H9 (cell line): ENCODE data around the gene COL23A1. TPM values are rescaled to one million over a fixed set of nuclear protein-coding genes. Genes with fewer than 3 reads are reported as not detected.
"Not testable (repeated sequence)": the region's sequence is repeated elsewhere in the genome, so short reads cannot be mapped to it uniquely, and the experiment has no call there.

Experiments
- DNase-seq: peaks from one replicate; pipeline ENCODE4 v3.0.0-alpha.2; 2017
- H2AFZ ChIP-seq: one replicate; pipeline ENCODE4 v1.6.1; 2013; ENCODE audit warnings: mild to moderate bottlenecking, low read length, control low read depth, moderate library complexity
- H2AK5ac ChIP-seq: 2 replicates; pipeline ENCODE4 v1.6.1; 2013; ENCODE audit warnings: low read length, control low read depth, mixed read lengths; ENCODE audit not compliant: insufficient read length
- H2BK120ac ChIP-seq: one replicate; pipeline ENCODE4 v1.6.1; 2013; ENCODE audit warnings: low read depth, mild to moderate bottlenecking, low read length, control low read depth, inconsistent platforms; ENCODE audit not compliant: poor library complexity, severe bottlenecking
- H2BK12ac ChIP-seq: 2 replicates; pipeline ENCODE4 v1.6.1; 2013; ENCODE audit warnings: low read length, control low read depth, mixed read lengths, low read depth; ENCODE audit not compliant: insufficient read length
- H2BK15ac ChIP-seq: 2 replicates; pipeline ENCODE4 v1.6.1; 2013; ENCODE audit warnings: low read depth, low read length, control low read depth
- H2BK20ac ChIP-seq: one replicate; pipeline ENCODE4 v1.6.1; 2013; ENCODE audit warnings: low read depth, mild to moderate bottlenecking, low read length, control low read depth, inconsistent platforms; ENCODE audit not compliant: poor library complexity, severe bottlenecking
- H2BK5ac ChIP-seq: 2 replicates; pipeline ENCODE4 v1.6.1; 2013; ENCODE audit warnings: low read length, control low read depth, mixed read lengths; ENCODE audit not compliant: insufficient read length
- H3K14ac ChIP-seq: 2 replicates; pipeline ENCODE4 v1.6.1; 2013; ENCODE audit warnings: low read length, control low read depth; ENCODE audit not compliant: insufficient read depth
- H3K18ac ChIP-seq: 2 replicates; pipeline ENCODE4 v1.6.1; 2013; ENCODE audit warnings: low read depth, mild to moderate bottlenecking, mixed read lengths, low read length, control low read depth; ENCODE audit not compliant: insufficient read length
- H3K23ac ChIP-seq: 2 replicates; pipeline ENCODE4 v1.6.1; 2013; ENCODE audit warnings: low read length, control low read depth, mixed read lengths, low read depth; ENCODE audit not compliant: insufficient read length
- H3K23me2 ChIP-seq: 2 replicates; pipeline ENCODE4 v1.6.1; 2013; ENCODE audit warnings: low read depth, mild to moderate bottlenecking, mixed read lengths, low read length, control low read depth; ENCODE audit not compliant: insufficient read length, poor library complexity, severe bottlenecking
- H3K27ac ChIP-seq: 2 replicates; pipeline ENCODE4 v1.5.1; 2013; ENCODE audit warnings: low read length, control low read depth, mixed read lengths, low read depth; ENCODE audit not compliant: insufficient read length
- H3K27me3 ChIP-seq: 2 replicates; pipeline ENCODE4 v1.6.1; 2013; ENCODE audit warnings: low read length, control low read depth, inconsistent platforms; ENCODE audit not compliant: insufficient read depth
- H3K4ac ChIP-seq: 2 replicates; pipeline ENCODE4 v1.6.1; 2013; ENCODE audit warnings: low read depth, mild to moderate bottlenecking, control low read depth, inconsistent platforms, low read length, moderate library complexity
- H3K4me1 ChIP-seq: 2 replicates; pipeline ENCODE4 v1.6.1; 2013; ENCODE audit warnings: low read length, control low read depth, inconsistent platforms; ENCODE audit not compliant: insufficient read depth
- H3K4me2 ChIP-seq: 2 replicates; pipeline ENCODE4 v1.6.1; 2013; ENCODE audit warnings: low read length, control low read depth, mixed read lengths; ENCODE audit not compliant: insufficient read length, insufficient read depth
- H3K56ac ChIP-seq: 2 replicates; pipeline ENCODE4 v1.6.1; 2013; ENCODE audit warnings: low read depth, mild to moderate bottlenecking, mixed read lengths, low read length, control low read depth; ENCODE audit not compliant: insufficient read length
- H3K79me1 ChIP-seq: 2 replicates; pipeline ENCODE4 v1.6.1; 2013; ENCODE audit warnings: low read depth, mild to moderate bottlenecking, moderate library complexity, low read length, control low read depth, inconsistent platforms; ENCODE audit not compliant: insufficient read depth, poor library complexity, severe bottlenecking
- H3K79me2 ChIP-seq: 2 replicates; pipeline ENCODE4 v1.6.1; 2013; ENCODE audit warnings: low read length, control low read depth, inconsistent platforms; ENCODE audit not compliant: insufficient read depth
- H3K9ac ChIP-seq: 2 replicates; pipeline ENCODE4 v1.6.1; 2013; ENCODE audit warnings: low read length, control low read depth, mixed read lengths; ENCODE audit not compliant: insufficient read length; ENCODE audit errors: extremely low read depth
- H3K9me3 ChIP-seq: one replicate; pipeline ENCODE4 v1.6.1; 2013; ENCODE audit warnings: low read depth, low read length, inconsistent platforms; ENCODE audit not compliant: control insufficient read depth
- H3T11ph ChIP-seq: one replicate; pipeline ENCODE4 v1.6.1; 2013; ENCODE audit warnings: mild to moderate bottlenecking, low read length, control low read depth, inconsistent platforms
- H4K20me1 ChIP-seq: one replicate; pipeline ENCODE4 v1.6.1; 2013; ENCODE audit not compliant: control insufficient read depth, insufficient read length, insufficient read depth
- H4K5ac ChIP-seq: 2 replicates; pipeline ENCODE4 v1.6.1; 2013; ENCODE audit warnings: low read depth, mild to moderate bottlenecking, mixed read lengths, low read length, control low read depth; ENCODE audit not compliant: insufficient read length
- H4K8ac ChIP-seq: replicated peaks from 2 replicates; pipeline ENCODE4 v1.6.1; 2013; ENCODE audit warnings: low read length, control low read depth, mixed read lengths, low read depth; ENCODE audit not compliant: insufficient read length
- H4K91ac ChIP-seq: 2 replicates; pipeline ENCODE4 v1.6.1; 2013; ENCODE audit warnings: low read depth, mild to moderate bottlenecking, moderate library complexity, mixed read lengths, low read length, control low read depth; ENCODE audit not compliant: insufficient read length
- H3K27ac Mint-ChIP-seq, 3 experiments: 2 replicates in 2 of 3; 3 replicates in 1 of 3; pipeline ENCODE4 v1.8.0; 2020 to 2021; ENCODE audit warnings: mixed read lengths in 3 of 3, mild to moderate bottlenecking in 1 of 3, moderate library complexity in 1 of 3
- H3K27me3 Mint-ChIP-seq: 2 replicates; pipeline ENCODE4 v1.8.0; 2021; ENCODE audit warnings: low read depth, mild to moderate bottlenecking, moderate library complexity, mixed read lengths
- H3K36me3 Mint-ChIP-seq, 3 experiments: 2 replicates in 2 of 3; 3 replicates in 1 of 3; pipeline ENCODE4 v1.8.0; 2020 to 2021; ENCODE audit warnings: low read depth in 3 of 3, mixed read lengths in 3 of 3; ENCODE audit not compliant: insufficient read depth in 1 of 3
- H3K4me1 Mint-ChIP-seq, 2 experiments: 2 replicates each; pipeline ENCODE4 v1.8.0; 2020; ENCODE audit warnings: mixed read lengths in 2 of 2
- H3K4me3 Mint-ChIP-seq, 2 experiments: 2 replicates in 1 of 2; 3 replicates in 1 of 2; pipeline ENCODE4 v1.8.0; 2020 to 2021; ENCODE audit warnings: mild to moderate bottlenecking in 2 of 2, mixed read lengths in 2 of 2, moderate library complexity in 1 of 2
- H3K9me3 Mint-ChIP-seq, 2 experiments: 2 replicates in 1 of 2; 3 replicates in 1 of 2; pipeline ENCODE4 v1.8.0; 2020; ENCODE audit warnings: mild to moderate bottlenecking in 2 of 2, mixed read lengths in 2 of 2, moderate library complexity in 1 of 2
- CTCF ChIP-seq: fragments of 200-600 bp; sonication (generic); conservative IDR thresholded peaks from 3 replicates; pipeline ENCODE4 v1.8.0; 2021; ENCODE audit warnings: antibody characterized with exemption, mild to moderate bottlenecking
- WGBS: extraction: QIAGEN DNeasy Blood & Tissue Kit; methylation state at CpG from one replicate; pipeline ENCODE4 v1.1.7; 2013; ENCODE audit warnings: missing lambda C conversion rate, low lambda C conversion rate, mixed read lengths; ENCODE audit not compliant: insufficient read length; ENCODE audit errors: extremely low coverage; 5-methylcytosine and 5-hydroxymethylcytosine counted together
- total RNA-seq: library from RNA; stranded (reverse); gene quantifications from 2 replicates; pipeline ENCODE4 v1.2.1, GENCODE V29; 2021

Gene COL23A1
- total RNA-seq, 1 experiment from 2014 or later: 2.6 TPM

DNA sequence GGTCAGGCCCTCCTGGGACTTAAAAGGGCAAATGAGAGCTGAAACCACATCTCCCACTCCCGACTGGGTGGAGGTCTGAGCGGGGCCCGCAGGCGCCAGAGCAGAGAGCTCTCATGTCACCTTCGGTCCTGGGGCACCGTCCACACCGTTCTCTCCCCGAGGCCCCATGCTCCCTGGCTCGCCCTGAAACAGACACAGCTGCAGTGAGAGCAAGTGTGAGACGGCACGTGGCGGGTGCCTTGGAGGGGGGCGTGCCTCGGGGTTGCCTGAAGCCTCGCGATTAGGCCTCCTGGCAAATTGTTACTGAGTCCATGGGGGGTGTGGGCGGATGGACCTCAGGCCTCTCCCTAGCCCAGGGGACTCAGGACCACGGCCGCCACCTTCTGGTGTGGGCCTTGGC lies 333.4 kb downstream of the COL23A1 start:
- no peak overlapping the region for H4K5ac ChIP-seq
- H3K4me3 Mint-ChIP-seq: no peak overlapping the region
- no peak for TF ChIP-seq CTCF
- H3K27ac Mint-ChIP-seq: peak overlapping the region in 1 of 3 experiments; percentile 22; a peak in 1 of 7 replicates
- H3K4me1 Mint-ChIP-seq: peaks cover 0 to 11% of the 10 kb centered on the region in 2 experiments; a peak in 2 of 4 replicates
- no peak overlapping the region for H3K56ac ChIP-seq
- H3K9ac ChIP-seq: no peak overlapping the region
- H3K27me3 ChIP-seq: no peaks in the 10 kb centered on the region
- no peak overlapping the region for H3T11ph ChIP-seq
- no peak overlapping the region for H2BK5ac ChIP-seq
- no peak overlapping the region for H2BK15ac ChIP-seq
- H3K79me1 ChIP-seq: no peaks in the 10 kb centered on the region
- DNase-seq: no peak
- no peaks in the 10 kb centered on the region; the same call in 1 of the 2 replicates for H3K79me2 ChIP-seq
- H3K27ac ChIP-seq: no peak overlapping the region
- no peaks in the 10 kb centered on the region for H3K9me3 Mint-ChIP-seq
- no peaks in the 10 kb centered on the region for H3K23me2 ChIP-seq
- no peak overlapping the region for H4K91ac ChIP-seq
- no peak overlapping the region for H3K4me2 ChIP-seq
- H3K14ac ChIP-seq: no peak overlapping the region; the same call in 1 of the 2 replicates
- H4K20me1 ChIP-seq: no peaks in the 10 kb centered on the region
- no peak overlapping the region for H2BK120ac ChIP-seq
- H3K23ac ChIP-seq: no peak overlapping the region
- H2AFZ ChIP-seq: no peak overlapping the region
- no peak overlapping the region for H2AK5ac ChIP-seq
- H2BK12ac ChIP-seq: no peak overlapping the region
- peaks cover 1% of the 10 kb centered on the region; the same call in 1 of the 2 replicates for H3K27me3 Mint-ChIP-seq
- no peak overlapping the region for H2BK20ac ChIP-seq
- WGBS: no CpG with 5 or more reads among the region's 19 CpGs
- no peaks in the 10 kb centered on the region for H3K4me1 ChIP-seq
- H3K4ac ChIP-seq: no peak overlapping the region
- H4K8ac ChIP-seq: no peak overlapping the region
- no peaks in the 10 kb centered on the region; a peak in 1 of 7 replicates for H3K36me3 Mint-ChIP-seq
- H3K18ac ChIP-seq: no peak overlapping the region
- no peaks in the 10 kb centered on the region for H3K9me3 ChIP-seq

- not testable (repeated sequence) for H3K4me3 Mint-ChIP-seq, H2BK20ac ChIP-seq, H3K9me3 ChIP-seq, H3K9ac ChIP-seq, H3K27me3 Mint-ChIP-seq, H3K14ac ChIP-seq, H4K91ac ChIP-seq, H3K23me2 ChIP-seq, H3T11ph ChIP-seq, H2BK12ac ChIP-seq, H3K23ac ChIP-seq, H3K79me2 ChIP-seq, DNase-seq, H3K27me3 ChIP-seq, H3K27ac ChIP-seq, H3K79me1 ChIP-seq, H2AFZ ChIP-seq, H3K56ac ChIP-seq, H3K27ac Mint-ChIP-seq, H4K8ac ChIP-seq, H3K4me2 ChIP-seq, H3K18ac ChIP-seq, H2BK15ac ChIP-seq, H2AK5ac ChIP-seq, H3K36me3 Mint-ChIP-seq, H4K5ac ChIP-seq, H2BK120ac ChIP-seq, H3K4ac ChIP-seq, H3K4me1 ChIP-seq, H3K9me3 Mint-ChIP-seq, H4K20me1 ChIP-seq, H2BK5ac ChIP-seq
- peaks cover 0 to 11% of the 10 kb centered on the region in 2 experiments; a peak in 2 of 4 replicates for H3K4me1 Mint-ChIP-seq
- no CpG with 5 or more reads among the region's 18 CpGs for WGBS
Observed at GRCh38 chr5:178253632-178254031, 336.6 kb downstream of the COL23A1 start.
